GM10266 (cell line): ENCODE data around the gene DOK3.
A peak's percentile ranks its signal among the peaks of the same experiment; 100 is the strongest.

ENCODE experiments used
- DNase-seq: peaks from one replicate; pipeline ENCODE4 v3.0.0; 2012; ENCODE audit errors: extremely low spot score
- CTCF ChIP-seq: IDR thresholded peaks from 2 replicates; pipeline ENCODE4 v1.5.1; 2012; ENCODE audit warnings: mild to moderate bottlenecking, low read depth; ENCODE audit not compliant: control insufficient read depth, insufficient read depth; ENCODE audit errors: missing control alignments

The DOK3 gene

GRCh38 chr5:177496070-177496726 is 13.4 kb downstream of the DOK3 start:
- DNase-seq: no peak
- TF ChIP-seq CTCF: no peak

- TF ChIP-seq CTCF: no peak
- DNase-seq: no peak
Observed at GRCh38 chr5:177495243-177496060, 14.2 kb downstream of the DOK3 start.

GRCh38 chr5:177494346-177495195 is 15.1 kb downstream of the DOK3 start:
- DNase-seq: no peak
- peak; percentile 29 for TF ChIP-seq CTCF

- TF ChIP-seq CTCF: no peak
- DNase-seq: no peak
Observed at GRCh38 chr5:177493795-177494345, 15.8 kb downstream of the DOK3 start.

GRCh38 chr5:177492841-177493240 is 16.8 kb downstream of the DOK3 start:
- no peak for DNase-seq
- no peak for TF ChIP-seq CTCF

- DNase-seq: no peak
- TF ChIP-seq CTCF: no peak
Observed at GRCh38 chr5:177491983-177492746, 17.5 kb downstream of the DOK3 start.
